RWPE2 (cell line): ENCODE measurements around the gene BHLHE23.

Experiments used
- ATAC-seq: fragments of 200-7000 bp; cut with Tn5 transposase; 3 replicates; pipeline ENCODE4 v1.9.1; 2021; ENCODE audit warnings: low read depth
- DNase-seq: peaks from one replicate; pipeline ENCODE4 v3.0.0-alpha.2; 2020; ENCODE audit warnings: low spot score
- H3K27ac ChIP-seq: fragments of 450-650 bp; 2 replicates; pipeline ENCODE4 v1.5.1; 2017; ENCODE audit warnings: mild to moderate bottlenecking; ENCODE audit not compliant: poor library complexity, severe bottlenecking
- H3K27me3 ChIP-seq: fragments of 250-450 bp; sonication (Bioruptor Pico); 2 replicates; pipeline ENCODE4 v1.5.1; 2021; ENCODE audit warnings: mild to moderate bottlenecking, moderate library complexity; ENCODE audit not compliant: insufficient read depth, poor library complexity, severe bottlenecking
- H3K36me3 ChIP-seq: fragments of 250-450 bp; sonication (Bioruptor Pico); 2 replicates; pipeline ENCODE4 v1.5.1; 2020; ENCODE audit warnings: low read depth, mild to moderate bottlenecking, moderate library complexity
- H3K4me1 ChIP-seq: fragments of 250-450 bp; sonication (Bioruptor Pico); 2 replicates; pipeline ENCODE4 v1.5.1; 2021; ENCODE audit warnings: mild to moderate bottlenecking, moderate library complexity; ENCODE audit not compliant: insufficient read depth, poor library complexity, severe bottlenecking
- H3K4me3 ChIP-seq: fragments of 250-450 bp; sonication (Bioruptor Pico); 2 replicates; pipeline ENCODE4 v1.5.1; 2021; ENCODE audit warnings: mild to moderate bottlenecking, moderate library complexity; ENCODE audit not compliant: severe bottlenecking
- H3K9me3 ChIP-seq: fragments of 250-450 bp; sonication (Bioruptor Pico); 2 replicates; pipeline ENCODE4 v1.5.1; 2021; ENCODE audit warnings: mild to moderate bottlenecking, moderate library complexity; ENCODE audit not compliant: severe bottlenecking
- CTCF ChIP-seq: fragments of 450-650 bp; IDR thresholded peaks from one replicate; pipeline ENCODE4 v1.5.1; 2017; ENCODE audit warnings: mild to moderate bottlenecking, moderate library complexity; ENCODE audit not compliant: poor library complexity, severe bottlenecking

BHLHE23 gene

GRCh38 chr20:63047267-63047666, 40.5 kb upstream of the BHLHE23 start:
- Histone ChIP-seq H3K27me3 (peaks cover 54% of the 10 kb centered on the region), H3K9me3 (no peaks in the 10 kb centered on the region), H3K27ac (no peak overlapping the region), H3K36me3 (no peaks in the 10 kb centered on the region), H3K4me3 (no peak overlapping the region), H3K4me1 (no peaks in the 10 kb centered on the region)
- DNase-seq (no peak), ATAC-seq (no peak)
- no peak for TF ChIP-seq CTCF

- DNase-seq = peak; percentile 76
- Histone ChIP-seq H3K36me3 (no peaks in the 10 kb centered on the region), H3K27me3 (peaks cover 54% of the 10 kb centered on the region), H3K27ac (no peak overlapping the region), H3K9me3 (no peaks in the 10 kb centered on the region), H3K4me3 (no peak overlapping the region), H3K4me1 (no peaks in the 10 kb centered on the region)
- no peak for ATAC-seq
- TF ChIP-seq CTCF = no peak
These were observed 40.1 kb upstream of the BHLHE23 start for GRCh38 chr20:63046841-63047240.

- no peak for ATAC-seq
- no peak overlapping the region for H3K4me3 ChIP-seq
- H3K9me3 ChIP-seq = no peaks in the 10 kb centered on the region
- no peaks in the 10 kb centered on the region for H3K4me1 ChIP-seq
- DNase-seq = peak; percentile 76
- no peak overlapping the region for H3K27ac ChIP-seq
- TF ChIP-seq CTCF = no peak
- H3K36me3 ChIP-seq = no peaks in the 10 kb centered on the region
- peaks cover 56% of the 10 kb centered on the region for H3K27me3 ChIP-seq
These were observed 39.2 kb upstream of the BHLHE23 start for GRCh38 chr20:63045991-63046390.

GRCh38 chr20:63045401-63045800, 38.6 kb upstream of the BHLHE23 start:
- Histone ChIP-seq H3K4me3 (no peak overlapping the region), H3K4me1 (no peaks in the 10 kb centered on the region), H3K36me3 (no peaks in the 10 kb centered on the region), H3K27me3 (peaks cover 62% of the 10 kb centered on the region), H3K27ac (no peak overlapping the region), H3K9me3 (no peaks in the 10 kb centered on the region)
- DNase-seq = peak; percentile 72
- no peak for TF ChIP-seq CTCF
- no peak for ATAC-seq

GRCh38 chr20:63044605-63045004, 37.8 kb upstream of the BHLHE23 start:
- ATAC-seq (no peak), DNase-seq (peak; percentile 77)
- H3K9me3 ChIP-seq = no peaks in the 10 kb centered on the region
- H3K27ac ChIP-seq = no peak overlapping the region
- H3K4me3 ChIP-seq = no peak overlapping the region
- no peaks in the 10 kb centered on the region for H3K4me1 ChIP-seq
- TF ChIP-seq CTCF = no peak
- H3K36me3 ChIP-seq = no peaks in the 10 kb centered on the region
- peaks cover 70% of the 10 kb centered on the region for H3K27me3 ChIP-seq
